Pancreas (tissue), 10 donors: ENCODE measurements around the gene NPTX1. TPM values are rescaled to one million over a fixed set of nuclear protein-coding genes. Genes with fewer than 3 reads are reported as not detected.

Source experiments
- ATAC-seq, 4 donors: fragments of 200-7000 bp; cut with Tn5 transposase; one replicate each; pipeline versions ENCODE4 v1.8.0 to v1.9.1; 2020; ENCODE audit warnings: mild to moderate bottlenecking in 4 of 4, moderate library complexity in 4 of 4
- DNase-seq, 6 donors: peaks; one replicate each; pipeline ENCODE4 v3.0.0-alpha.2; 2020
- FAIRE-seq: peaks from 2 replicates; lab custom pipeline; 2012; peaks lifted over from hg19 to GRCh38; lab: Jason Lieb, UNC
- H3K27ac ChIP-seq, 4 donors: fragments of 200-600 bp; sonication (generic); 1 replicate in 3 of 4; 2 replicates in 1 of 4; pipeline versions ENCODE4 v1.5.0 to v1.8.0; 2020
- H3K27me3 ChIP-seq, 4 donors: fragments of 200-600 bp; one replicate each; pipeline ENCODE4 v1.8.0; 2021
- H3K36me3 ChIP-seq, 3 donors: fragments of 200-600 bp; sonication (generic) in 1 of 3; one replicate each; pipeline versions ENCODE4 v1.5.0 to v1.8.0; 2020 to 2021
- H3K4me1 ChIP-seq, 3 donors: fragments of 200-600 bp; one replicate each; pipeline ENCODE4 v1.8.0; 2021
- H3K4me3 ChIP-seq, 4 donors: fragments of 200-600 bp; sonication (generic) in 2 of 4; one replicate each; pipeline versions ENCODE4 v1.5.0 to v1.8.0; 2020 to 2021
- H3K9me3 ChIP-seq, 4 donors: fragments of 200-600 bp; one replicate each; pipeline ENCODE4 v1.8.0; 2021
- CTCF ChIP-seq, 4 donors: fragments of 200-600 bp; sonication (generic) in 3 of 4; IDR thresholded peaks; one replicate each; pipeline versions ENCODE4 v1.5.0 to v1.8.0; 2021; ENCODE audit warnings: antibody characterized with exemption in 4 of 4
- WGBS, 2 donors: extraction: QIAGEN DNeasy Blood & Tissue Kit; methylation state at CpG; one replicate each; pipeline ENCODE4 v1.1.7; 2013; 5-methylcytosine and 5-hydroxymethylcytosine counted together
- intact Hi-C, 3 donors: fragments of 100-400 bp; cut with DNase I; formaldehyde crosslinking; loops; one replicate each; pipeline versions ENCODE4 v1.11.1 to v1.14.2; 2022
- polyA plus RNA-seq, 2 donors: library from polyadenylated mRNA; stranded (reverse); fragments of 200-250 nt; gene quantifications; one replicate each; pipeline ENCODE4 v1.2.3, GENCODE V29; 2013
- total RNA-seq, 6 donors: library from RNA; stranded (reverse); fragmentation: NEBNext Ultra II Directional in 4 of 6; extraction: Animal tissue kit (Norgen Biotek cat#: 25700) in 4 of 6; gene quantifications; one replicate each; pipeline versions ENCODE4 v1.2.1 to v1.2.4, GENCODE V29; 2021 to 2023
- donor health status: healthy with polysubstance abuse.
- donor health status: DM: no; HTN: no; CAD: no; lungs with moderate emphysema.
- donor health status: DM: no; HTN: no; CAD: no.
- donor health status: control.
- donor health status: control.
- donor health status: Bipolar disorder and iron deficiency.
- donor health status: DM: yes; HTN: yes; CAD: no.
- donor health status: DM: no; HTN: no; CAD: no.
- donor health status: DM: no; HTN: no; CAD: no.
- donor health status: DM: yes; HTN: yes; CAD: no.

The NPTX1 gene
- total and polyA plus RNA-seq, 8 donors = 0.04 to 1.1 (median 0.19) TPM; not detected in 1

- no peaks in the 10 kb centered on the region for H3K36me3 ChIP-seq
- no peak for FAIRE-seq
- H3K4me1 ChIP-seq = peaks cover 0 to 14% (median 0%) of the 10 kb centered on the region in 3 donors
- peaks cover 0 to 14% (median under 1%) of the 10 kb centered on the region in 4 donors for H3K27me3 ChIP-seq
- peak in 1 of 6 donors; percentile 15 for DNase-seq
- no peaks in the 10 kb centered on the region for H3K9me3 ChIP-seq
- H3K27ac ChIP-seq = no peak overlapping the region
- H3K4me3 ChIP-seq = no peak overlapping the region
- no peak for ATAC-seq
- intact Hi-C loops = no loop called here
- no peak for TF ChIP-seq CTCF (IDR thresholded peaks at IDR 0.05)
- 77 to 81% methylated on average over 8 of the region's 8 CpGs for WGBS, 2 donors
These were observed 4.5 kb downstream of the NPTX1 start for GRCh38 chr17:80471922-80472321.

DNA sequence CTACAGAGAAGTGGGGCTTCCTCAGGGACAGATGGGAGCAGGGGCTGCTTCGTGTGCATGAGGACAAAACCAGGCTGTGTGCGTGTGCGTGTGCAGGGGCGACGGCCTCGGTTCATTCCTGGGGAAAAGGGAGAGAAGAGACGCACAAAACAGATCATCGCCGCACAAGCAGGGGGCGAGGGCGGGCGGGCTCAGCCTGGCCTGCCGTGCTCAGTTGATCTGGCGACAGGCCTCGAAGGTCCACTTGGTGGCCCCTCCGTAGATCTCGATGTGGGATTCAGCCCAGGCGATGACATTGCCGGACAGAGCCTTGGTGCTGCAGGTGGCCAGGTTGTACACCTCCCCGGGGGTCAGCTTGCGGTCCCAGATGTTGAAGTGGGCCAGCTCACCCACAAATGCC lies 5.8 kb downstream of the NPTX1 start:
- FAIRE-seq (no peak), ATAC-seq (no peak), DNase-seq (peak in 1 of 6 donors; percentile 33)
- TF ChIP-seq CTCF (IDR thresholded peaks at IDR 0.05) = no peak
- Histone ChIP-seq H3K4me3 (no peak overlapping the region), H3K4me1 (peaks cover 0 to 3% (median 0%) of the 10 kb centered on the region in 3 donors), H3K27ac (no peak overlapping the region), H3K36me3 (no peaks in the 10 kb centered on the region), H3K9me3 (no peaks in the 10 kb centered on the region), H3K27me3 (peaks cover 0 to 7% (median 0%) of the 10 kb centered on the region in 4 donors)
- 78 to 81% methylated on average over 17 to 21 of the region's 21 CpGs for WGBS, 2 donors
- intact Hi-C loops = no loop called here

GRCh38 chr17:80469667-80470066 lies 6.7 kb downstream of the NPTX1 start:
- intact Hi-C loops = no loop called here
- no peak for FAIRE-seq

DNA sequence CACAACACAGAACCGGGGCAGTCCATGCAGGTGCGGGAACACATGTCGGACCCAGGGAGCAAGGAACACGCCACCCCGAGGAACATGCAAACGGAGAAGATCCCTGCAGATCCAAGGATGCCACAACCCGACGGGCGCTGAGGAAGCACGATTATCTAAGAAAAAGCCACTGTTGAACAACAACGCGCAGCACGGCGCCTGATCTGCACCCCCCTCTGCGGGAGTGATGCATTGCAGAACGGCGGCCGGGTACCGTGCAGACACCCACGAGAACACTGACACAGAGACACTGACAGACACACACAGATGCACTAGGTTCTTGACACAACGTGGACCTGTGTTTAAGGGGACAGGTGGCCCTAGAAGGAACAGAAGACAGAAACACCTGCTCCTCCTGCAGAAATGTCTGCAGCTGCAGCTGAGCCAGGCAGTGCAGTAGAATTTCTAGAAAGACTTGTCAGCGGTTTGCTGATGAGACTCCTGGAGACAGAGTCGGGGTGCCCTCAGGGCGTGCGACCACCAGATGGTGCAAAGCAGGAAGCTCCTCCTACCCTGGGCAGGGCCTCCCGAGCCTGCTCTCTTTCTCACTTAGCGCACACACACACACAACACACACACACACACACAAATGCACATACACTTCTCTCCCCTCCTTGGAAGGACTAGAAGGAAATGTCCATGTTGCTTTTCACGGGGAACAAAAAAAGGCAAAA lies 7.5 kb downstream of the NPTX1 start:
- WGBS, 2 donors = 68 to 71% methylated on average over 28 of the region's 28 CpGs
- intact Hi-C loops = no loop called here
- Histone ChIP-seq H3K4me1 (no peaks in the 10 kb centered on the region), H3K27ac (no peak overlapping the region), H3K27me3 (peaks cover 0 to 6% (median 0%) of the 10 kb centered on the region in 4 donors), H3K4me3 (no peak overlapping the region), H3K9me3 (no peaks in the 10 kb centered on the region), H3K36me3 (no peaks in the 10 kb centered on the region)
- TF ChIP-seq CTCF (IDR thresholded peaks at IDR 0.05) = no peak
- ATAC-seq (no peak), DNase-seq (no peak), FAIRE-seq (no peak)

More at GRCh38 chr17:80469667-80470066, 6.7 kb downstream of the NPTX1 start:
- Histone ChIP-seq H3K4me3 (no peak overlapping the region), H3K27ac (no peak overlapping the region), H3K36me3 (no peaks in the 10 kb centered on the region), H3K9me3 (no peaks in the 10 kb centered on the region), H3K27me3 (peaks cover 0 to 7% (median 0%) of the 10 kb centered on the region in 4 donors), H3K4me1 (no peaks in the 10 kb centered on the region)
- WGBS, 2 donors = 76 to 77% methylated on average over 11 of the region's 11 CpGs
- no peak for TF ChIP-seq CTCF (IDR thresholded peaks at IDR 0.05)
- ATAC-seq (no peak), DNase-seq (no peak)

DNA sequence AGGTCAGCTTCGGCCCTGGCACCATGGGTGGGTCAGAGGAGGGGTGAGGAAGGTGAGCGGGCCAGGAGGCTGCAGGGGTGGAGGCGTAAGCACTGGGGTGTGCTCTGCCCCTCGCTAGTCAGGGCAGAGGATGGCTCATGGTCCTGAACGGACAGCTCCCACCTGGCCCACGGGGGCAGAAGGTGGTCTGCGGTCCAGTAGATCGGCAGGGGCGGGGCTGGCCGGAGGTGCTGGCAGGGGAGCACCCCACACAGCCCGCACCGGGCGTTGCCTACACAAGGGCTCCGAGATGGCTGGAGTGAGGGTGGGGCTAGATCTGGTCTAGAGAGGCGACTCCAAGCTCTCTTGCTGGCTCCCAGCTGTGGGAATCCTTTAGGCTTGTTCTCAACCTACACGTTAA lies 8.2 kb downstream of the NPTX1 start:
- no peak for TF ChIP-seq CTCF (IDR thresholded peaks at IDR 0.05)
- no peak overlapping the region for H3K27ac ChIP-seq
- no peaks in the 10 kb centered on the region for H3K36me3 ChIP-seq
- FAIRE-seq = no peak
- no peak for ATAC-seq
- H3K4me3 ChIP-seq = no peak overlapping the region
- 13 to 18% methylated on average over 15 to 16 of the region's 16 CpGs for WGBS, 2 donors
- no peak for DNase-seq
- no peaks in the 10 kb centered on the region for H3K4me1 ChIP-seq
- peaks cover 0 to 2% (median 0%) of the 10 kb centered on the region in 4 donors for H3K27me3 ChIP-seq
- intact Hi-C loops = no loop called here
- H3K9me3 ChIP-seq = no peaks in the 10 kb centered on the region
